Neutrophil (primary cell): ENCODE data around the gene PLP2.
"Not testable (repeated sequence)": the region's sequence is repeated elsewhere in the genome, so short reads cannot be mapped to it uniquely, and the experiment has no call there.

Experiments used
- H3K27ac ChIP-seq: fragments of 200-600 bp; sonication (generic); 2 replicates; pipeline ENCODE4 v1.5.1; 2016; ENCODE audit warnings: mild to moderate bottlenecking, moderate library complexity
- H3K27me3 ChIP-seq: fragments of 200-600 bp; sonication (generic); 2 replicates; pipeline ENCODE4 v1.6.0; 2016; ENCODE audit warnings: mild to moderate bottlenecking
- H3K36me3 ChIP-seq: fragments of 200-600 bp; sonication (generic); 2 replicates; pipeline ENCODE4 v1.5.1; 2017
- H3K4me1 ChIP-seq, 2 experiments: fragments of 200-600 bp in 1 of 2; sonication (generic) in 1 of 2; 1 replicate in 1 of 2; 2 replicates in 1 of 2; pipeline versions ENCODE4 v1.5.1 to v1.6.1; 2013 to 2016; ENCODE audit warnings: low read depth in 1 of 2, low read length in 1 of 2, mild to moderate bottlenecking in 1 of 2, moderate library complexity in 1 of 2; ENCODE audit not compliant: control insufficient read depth in 1 of 2, insufficient read depth in 1 of 2
- H3K4me3 ChIP-seq, 2 experiments: fragments of 200-600 bp in 1 of 2; sonication (generic) in 1 of 2; 1 replicate in 1 of 2; 2 replicates in 1 of 2; pipeline ENCODE4 v1.5.1; 2013 to 2016; ENCODE audit warnings: low read depth in 1 of 2, low read length in 1 of 2, mild to moderate bottlenecking in 1 of 2, moderate library complexity in 1 of 2
- H3K9me3 ChIP-seq: fragments of 200-600 bp; sonication (generic); 2 replicates; pipeline ENCODE4 v1.5.1; 2016
- CTCF ChIP-seq: fragments of 200-600 bp; sonication (generic); IDR thresholded peaks from 2 replicates; pipeline ENCODE4 v1.5.1; 2016; ENCODE audit warnings: antibody characterized with exemption

Gene PLP2

GRCh38 chrX:49166914-49167739 lies 4.6 kb upstream of the PLP2 start:
- no peaks in the 10 kb centered on the region for H3K9me3 ChIP-seq
- peak; percentile 11 for TF ChIP-seq CTCF
- peak overlapping the region; percentile 65 to 76 for H3K4me3 ChIP-seq
- H3K4me1 ChIP-seq = peaks cover 59 to 64% of the 10 kb centered on the region in 2 experiments
- peak overlapping the region; percentile 99 for H3K27ac ChIP-seq
- no peaks in the 10 kb centered on the region for H3K36me3 ChIP-seq
- H3K27me3 ChIP-seq = no peaks in the 10 kb centered on the region

- no peaks in the 10 kb centered on the region for H3K27me3 ChIP-seq
- H3K4me1 ChIP-seq = peaks cover 60 to 65% of the 10 kb centered on the region in 2 experiments
- TF ChIP-seq CTCF = no peak
- H3K4me3 ChIP-seq = peak overlapping the region; percentile 65 to 76
- no peaks in the 10 kb centered on the region for H3K9me3 ChIP-seq
- H3K36me3 ChIP-seq = no peaks in the 10 kb centered on the region
- peak overlapping the region; percentile 99 for H3K27ac ChIP-seq
Measured at GRCh38 chrX:49167740-49168108, 4.0 kb upstream of the PLP2 start.

GRCh38 chrX:49172280-49172780 lies 632 bp downstream of the PLP2 start:
- Histone ChIP-seq H3K4me1 (peaks cover 72 to 82% of the 10 kb centered on the region in 2 experiments), H3K27me3 (no peaks in the 10 kb centered on the region), H3K36me3 (peaks cover 31% of the 10 kb centered on the region), H3K9me3 (no peaks in the 10 kb centered on the region), H3K27ac (peak overlapping the region; percentile 94), H3K4me3 (peak overlapping the region; percentile 71 to 90)
- TF ChIP-seq CTCF = no peak

GRCh38 chrX:49173544-49173943 lies 1.8 kb downstream of the PLP2 start:
- Histone ChIP-seq H3K4me3 (peak overlapping the region; percentile 71 to 90), H3K27ac (peak overlapping the region; percentile 94)
- H3K27me3 ChIP-seq = not testable (repeated sequence)

GRCh38 chrX:49174723-49175122 lies 3.0 kb downstream of the PLP2 start:
- TF ChIP-seq CTCF = no peak
- Histone ChIP-seq H3K27ac (peak overlapping the region; percentile 94), H3K9me3 (no peaks in the 10 kb centered on the region), H3K4me3 (no peak overlapping the region), H3K27me3 (no peaks in the 10 kb centered on the region), H3K36me3 (peaks cover 50% of the 10 kb centered on the region), H3K4me1 (peaks cover 58 to 70% of the 10 kb centered on the region in 2 experiments)

More at GRCh38 chrX:49173544-49173943, 1.8 kb downstream of the PLP2 start:
- Histone ChIP-seq H3K36me3 (peaks cover 40% of the 10 kb centered on the region), H3K4me1 (peaks cover 66 to 80% of the 10 kb centered on the region in 2 experiments)
- H3K9me3 ChIP-seq = not testable (repeated sequence)
